ENCODE data around the gene NIPBL.

Gene NIPBL

GRCh38 chr5:36883894-36884462, 7.4 kb downstream of the NIPBL start:
- in situ Hi-C loops (cut with MboI; ENCODE audit: low sequenced_read_pairs, unreplicated experiment): no loop called here
- no peak for TF ChIP-seq CTCF (IDR thresholded peaks at IDR 0.05; ENCODE audit: borderline replicate concordance, control extremely low read depth, extremely low read depth, insufficient read depth, missing control alignments)
- peak; percentile 35 for DNase-seq (ENCODE audit: low spot score)

DNA sequence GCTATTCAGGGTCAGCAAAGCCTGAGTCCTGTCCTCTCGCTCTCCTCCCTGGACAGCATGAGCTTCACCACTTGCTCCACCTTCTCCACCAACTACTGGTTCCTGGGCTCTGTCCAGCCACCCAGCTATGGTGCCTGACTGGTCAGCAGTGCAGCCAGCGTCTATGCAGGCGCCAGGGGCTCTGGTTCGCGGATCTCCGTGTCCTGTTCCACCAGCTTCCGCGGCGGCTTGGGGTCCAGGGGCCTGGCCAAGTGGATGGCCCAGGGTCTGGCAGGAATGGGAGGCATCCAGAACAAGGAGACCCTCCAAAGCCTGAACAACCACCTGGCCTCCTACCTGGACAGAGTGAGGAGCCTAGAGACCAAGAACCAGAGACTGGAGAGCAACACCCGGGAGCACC, 8.6 kb downstream of the NIPBL start:
- DNase-seq (ENCODE audit: low spot score): no peak
- in situ Hi-C loops (cut with MboI; ENCODE audit: low sequenced_read_pairs, unreplicated experiment): no loop called here
- no peak for TF ChIP-seq CTCF (IDR thresholded peaks at IDR 0.05; ENCODE audit: borderline replicate concordance, control extremely low read depth, extremely low read depth, insufficient read depth, missing control alignments)

DNA sequence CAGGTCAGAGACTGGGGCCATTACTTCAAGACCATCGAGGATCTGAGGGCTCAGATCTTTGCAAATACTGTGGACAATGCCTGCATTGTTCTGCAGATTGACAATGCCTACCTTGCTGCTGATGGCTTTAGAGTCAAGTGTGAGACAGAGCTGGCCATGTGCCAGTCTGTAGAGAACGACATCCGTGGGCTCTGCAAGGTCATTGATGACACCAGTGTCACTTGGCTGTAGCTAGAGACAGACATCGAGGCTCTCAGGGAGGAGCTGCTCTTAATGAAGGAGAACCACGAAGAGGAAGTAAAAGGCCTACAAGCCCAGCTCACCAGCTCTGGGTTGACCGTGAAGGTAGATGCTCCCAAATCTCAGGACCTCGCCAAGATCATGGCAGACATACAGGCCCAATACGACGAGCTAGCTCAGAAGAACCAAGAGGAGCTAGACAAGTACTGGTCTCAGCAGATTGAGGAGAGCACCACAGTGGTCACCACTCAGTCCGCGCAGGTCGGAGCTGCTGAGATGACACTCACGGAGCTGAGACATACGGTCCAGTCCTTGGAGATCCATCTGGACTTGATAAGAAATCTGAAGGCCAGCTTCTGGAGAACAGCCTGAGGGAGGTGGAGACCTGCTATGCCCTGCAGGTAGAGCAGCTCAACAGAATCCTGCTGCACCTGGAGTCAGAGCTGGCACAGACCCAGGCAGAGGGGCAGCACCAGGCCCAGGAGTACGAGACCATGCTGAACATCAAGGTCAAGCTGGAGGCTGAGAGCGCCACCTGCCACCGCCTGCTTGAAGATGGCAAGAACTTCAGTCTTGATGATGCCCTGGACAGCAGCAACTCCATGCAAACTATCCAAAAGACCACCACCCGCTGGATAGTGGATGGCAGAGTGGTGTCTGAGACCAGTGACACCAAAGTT, 9.3 kb downstream of the NIPBL start:
- DNase-seq (ENCODE audit: low spot score): no peak
- in situ Hi-C loops (cut with MboI; ENCODE audit: low sequenced_read_pairs, unreplicated experiment): no loop called here
- TF ChIP-seq CTCF (IDR thresholded peaks at IDR 0.05; ENCODE audit: borderline replicate concordance, control extremely low read depth, extremely low read depth, insufficient read depth, missing control alignments): no peak

DNA sequence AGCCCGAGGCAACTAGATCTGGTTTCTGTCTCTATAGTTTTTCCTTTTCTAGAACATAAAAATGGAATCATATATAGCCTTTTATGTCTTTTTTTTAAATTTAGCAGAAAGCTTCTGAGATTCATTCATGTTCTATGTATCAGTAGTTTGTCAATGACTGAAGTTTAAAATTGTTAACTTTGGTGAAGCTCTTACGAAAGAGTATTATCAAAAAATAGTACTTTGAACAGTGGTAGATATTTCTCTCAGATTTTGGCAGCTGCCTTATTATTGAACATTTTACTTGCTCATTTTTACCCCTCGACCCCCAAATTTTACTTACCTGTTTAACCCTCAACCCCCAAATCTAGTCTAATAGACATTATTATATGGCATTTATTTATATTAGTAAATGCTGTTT, 10.2 kb downstream of the NIPBL start:
- DNase-seq (ENCODE audit: low spot score): no peak
- in situ Hi-C loops (cut with MboI; ENCODE audit: low sequenced_read_pairs, unreplicated experiment): no loop called here
- no peak for TF ChIP-seq CTCF (IDR thresholded peaks at IDR 0.05; ENCODE audit: borderline replicate concordance, control extremely low read depth, extremely low read depth, insufficient read depth, missing control alignments)

DNA sequence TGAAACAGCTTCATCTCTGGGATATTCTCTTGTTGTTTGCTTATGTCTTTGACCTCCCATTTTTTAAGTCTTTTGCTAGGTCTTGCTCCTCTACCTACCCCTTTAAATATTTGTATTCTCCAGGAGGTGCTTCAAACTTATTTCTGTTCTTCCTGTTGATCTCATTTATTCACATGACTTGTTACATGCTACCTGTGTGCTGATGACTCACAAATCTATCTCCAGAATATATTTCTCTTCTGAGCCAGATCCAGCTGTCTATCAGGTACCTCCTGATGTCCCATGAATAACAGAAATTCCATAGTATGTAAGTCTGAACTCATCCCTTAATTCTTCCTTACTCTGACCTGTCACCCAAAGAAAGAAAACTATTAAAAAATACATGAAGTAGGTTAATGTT, 11.0 kb downstream of the NIPBL start:
- DNase-seq (ENCODE audit: low spot score): no peak
- in situ Hi-C loops (cut with MboI; ENCODE audit: low sequenced_read_pairs, unreplicated experiment): no loop called here

GRCh38 chr5:36888303-36888702, 11.7 kb downstream of the NIPBL start:
- TF ChIP-seq CTCF (IDR thresholded peaks at IDR 0.05; ENCODE audit: borderline replicate concordance, control extremely low read depth, extremely low read depth, insufficient read depth, missing control alignments): no peak
- in situ Hi-C loops (cut with MboI; ENCODE audit: low sequenced_read_pairs, unreplicated experiment): no loop called here
- no peak for DNase-seq (ENCODE audit: low spot score)

More for the DNA sequence above, 11.0 kb downstream of the NIPBL start:
- no peak for TF ChIP-seq CTCF (IDR thresholded peaks at IDR 0.05; ENCODE audit: borderline replicate concordance, control extremely low read depth, extremely low read depth, insufficient read depth, missing control alignments)

Data from GM13976 (cell line).